ENCODE measurements around the gene NGRN. TPM values are rescaled to one million over a fixed set of nuclear protein-coding genes. Genes with fewer than 3 reads are reported as not detected.
A peak's percentile ranks its signal among the peaks of the same experiment; 100 is the strongest.

NGRN gene
- total RNA-seq, 1 donor from 2014 or later = 73.4 TPM

DNA sequence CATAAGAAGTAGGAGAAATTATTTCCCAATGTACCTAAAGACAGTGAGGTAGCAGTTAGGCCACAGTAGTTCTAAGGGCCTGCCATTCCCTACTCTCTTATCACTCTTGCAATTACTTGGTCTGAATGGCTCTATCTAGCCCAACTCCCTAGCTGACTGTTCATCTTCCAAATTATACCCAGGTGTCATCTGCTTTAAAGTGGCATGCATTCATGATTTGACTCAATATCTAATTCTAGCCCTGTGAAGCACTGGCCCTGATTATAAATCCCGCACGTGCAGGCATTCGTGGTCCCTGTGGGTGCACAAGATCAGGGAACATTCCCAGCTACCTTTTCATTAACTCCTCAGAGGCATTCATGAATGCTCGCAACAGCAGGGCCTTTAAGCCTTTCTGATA is 43.5 kb downstream of the NGRN start:
- Histone ChIP-seq H3K9me3 (no peaks in the 10 kb centered on the region), H3K27me3 (ENCODE audit: low read depth) (no peaks in the 10 kb centered on the region), H3K27ac (no peak overlapping the region), H3K36me3 (no peaks in the 10 kb centered on the region), H3K4me1 (peaks cover 10% of the 10 kb centered on the region), H3K4me3 (no peak overlapping the region)
- ATAC-seq (no peak), DNase-seq (no peak)
- intact Hi-C loops (cut with DNase I) = no loop called here
- TF ChIP-seq, protein P1, sequence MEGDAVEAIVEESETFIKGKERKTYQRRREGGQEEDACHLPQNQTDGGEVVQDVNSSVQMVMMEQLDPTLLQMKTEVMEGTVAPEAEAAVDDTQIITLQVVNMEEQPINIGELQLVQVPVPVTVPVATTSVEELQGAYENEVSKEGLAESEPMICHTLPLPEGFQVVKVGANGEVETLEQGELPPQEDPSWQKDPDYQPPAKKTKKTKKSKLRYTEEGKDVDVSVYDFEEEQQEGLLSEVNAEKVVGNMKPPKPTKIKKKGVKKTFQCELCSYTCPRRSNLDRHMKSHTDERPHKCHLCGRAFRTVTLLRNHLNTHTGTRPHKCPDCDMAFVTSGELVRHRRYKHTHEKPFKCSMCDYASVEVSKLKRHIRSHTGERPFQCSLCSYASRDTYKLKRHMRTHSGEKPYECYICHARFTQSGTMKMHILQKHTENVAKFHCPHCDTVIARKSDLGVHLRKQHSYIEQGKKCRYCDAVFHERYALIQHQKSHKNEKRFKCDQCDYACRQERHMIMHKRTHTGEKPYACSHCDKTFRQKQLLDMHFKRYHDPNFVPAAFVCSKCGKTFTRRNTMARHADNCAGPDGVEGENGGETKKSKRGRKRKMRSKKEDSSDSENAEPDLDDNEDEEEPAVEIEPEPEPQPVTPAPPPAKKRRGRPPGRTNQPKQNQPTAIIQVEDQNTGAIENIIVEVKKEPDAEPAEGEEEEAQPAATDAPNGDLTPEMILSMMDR (IDR thresholded peaks at IDR 0.05) = no peak

DNA sequence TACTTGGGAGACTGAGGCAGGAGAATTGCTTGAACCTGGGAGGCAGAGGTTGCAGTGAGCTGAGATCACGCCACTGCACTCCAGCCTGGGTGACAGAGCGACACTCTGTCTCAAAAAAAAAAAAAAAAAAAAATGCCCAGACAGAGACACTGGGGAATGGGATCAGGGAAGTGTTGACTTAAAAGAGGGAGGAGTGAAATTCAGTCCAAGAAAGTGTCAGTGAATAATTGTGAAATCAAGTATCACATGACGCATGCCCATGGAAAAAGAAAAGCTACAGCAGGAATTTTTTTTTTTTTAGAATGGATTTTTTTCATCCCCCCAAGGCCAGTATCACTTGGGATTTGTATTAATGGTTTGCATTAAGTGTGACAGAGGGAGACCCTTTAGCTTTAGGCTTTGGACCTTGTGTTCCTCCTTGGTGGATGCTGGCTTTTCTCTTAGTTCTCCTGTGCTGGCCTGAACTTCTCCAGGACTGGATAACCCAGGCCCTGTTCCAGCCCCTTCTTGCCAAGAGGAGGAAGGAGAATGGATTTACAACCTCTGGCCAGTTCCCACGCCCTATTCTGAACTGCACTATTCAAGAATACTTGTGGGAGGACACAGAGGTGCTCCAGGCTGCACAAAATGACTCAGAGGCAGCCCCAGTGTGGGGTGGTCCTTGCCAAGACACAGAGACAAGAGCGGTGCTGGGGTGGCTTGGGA is 50.0 kb downstream of the NGRN start:
- peak overlapping the region; percentile 66 for H3K27ac ChIP-seq
- TF ChIP-seq, protein P1 (IDR thresholded peaks at IDR 0.05) = no peak
- H3K36me3 ChIP-seq = no peaks in the 10 kb centered on the region
- H3K9me3 ChIP-seq = no peaks in the 10 kb centered on the region
- no peak overlapping the region for H3K4me3 ChIP-seq
- intact Hi-C loops (cut with DNase I) = no loop called here
- DNase-seq = no peak
- ATAC-seq = peak; percentile 75 to 78
- peaks cover 18% of the 10 kb centered on the region for H3K4me1 ChIP-seq
- no peaks in the 10 kb centered on the region for H3K27me3 ChIP-seq (ENCODE audit: low read depth)

DNA sequence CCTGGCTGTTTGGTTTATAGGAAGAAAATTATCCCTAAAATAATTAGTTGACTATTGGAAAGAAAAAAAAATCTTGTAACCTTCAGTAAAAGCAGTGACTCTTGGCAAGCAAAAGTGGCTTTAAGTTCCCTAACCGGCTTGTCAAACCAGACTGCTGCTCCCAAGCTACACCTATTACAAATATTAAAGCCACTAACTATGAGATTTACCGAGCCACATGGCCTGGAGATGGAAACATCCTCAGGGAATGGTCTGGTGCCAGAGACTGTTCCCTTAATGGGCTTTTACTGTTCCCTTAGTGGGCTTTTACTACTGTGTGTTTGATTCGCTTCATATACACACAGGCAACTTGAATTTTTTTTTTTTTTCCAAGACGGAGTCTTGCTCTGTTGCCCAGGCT is 50.7 kb downstream of the NGRN start:
- DNase-seq = no peak
- ATAC-seq = no peak
- no peaks in the 10 kb centered on the region for H3K36me3 ChIP-seq
- no peaks in the 10 kb centered on the region for H3K27me3 ChIP-seq (ENCODE audit: low read depth)
- TF ChIP-seq, protein P1 (IDR thresholded peaks at IDR 0.05) = no peak
- intact Hi-C loops (cut with DNase I) = no loop called here
- H3K4me3 ChIP-seq = no peak overlapping the region
- no peaks in the 10 kb centered on the region for H3K9me3 ChIP-seq
- peak overlapping the region; percentile 66 for H3K27ac ChIP-seq
- peaks cover 20% of the 10 kb centered on the region for H3K4me1 ChIP-seq

DNA sequence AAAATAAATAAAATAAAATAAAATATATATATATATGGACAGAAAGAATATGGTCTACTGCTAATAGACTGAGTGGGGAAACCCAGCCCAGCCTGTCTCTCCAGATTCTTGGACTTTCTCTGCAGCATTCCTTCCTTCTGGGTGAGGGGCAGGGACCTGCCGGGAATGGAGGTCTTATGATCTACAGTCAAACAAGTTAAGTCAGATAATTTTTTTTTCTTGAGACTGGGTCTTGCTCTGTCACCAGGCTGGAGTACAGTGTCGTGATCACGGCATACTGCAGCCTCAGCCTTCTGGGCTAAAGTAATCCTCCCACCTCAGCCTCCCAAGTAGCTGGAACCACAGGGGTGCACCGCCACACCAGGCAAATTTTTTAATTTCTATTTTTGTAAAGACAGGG is 53.1 kb downstream of the NGRN start:
- Histone ChIP-seq H3K4me1 (peaks cover 20% of the 10 kb centered on the region), H3K4me3 (no peak overlapping the region), H3K27ac (no peak overlapping the region), H3K9me3 (no peaks in the 10 kb centered on the region), H3K36me3 (no peaks in the 10 kb centered on the region), H3K27me3 (ENCODE audit: low read depth) (no peaks in the 10 kb centered on the region)
- intact Hi-C loops (cut with DNase I) = no loop called here
- DNase-seq (no peak), ATAC-seq (no peak)
- TF ChIP-seq, protein P1 (IDR thresholded peaks at IDR 0.05) = no peak

DNA sequence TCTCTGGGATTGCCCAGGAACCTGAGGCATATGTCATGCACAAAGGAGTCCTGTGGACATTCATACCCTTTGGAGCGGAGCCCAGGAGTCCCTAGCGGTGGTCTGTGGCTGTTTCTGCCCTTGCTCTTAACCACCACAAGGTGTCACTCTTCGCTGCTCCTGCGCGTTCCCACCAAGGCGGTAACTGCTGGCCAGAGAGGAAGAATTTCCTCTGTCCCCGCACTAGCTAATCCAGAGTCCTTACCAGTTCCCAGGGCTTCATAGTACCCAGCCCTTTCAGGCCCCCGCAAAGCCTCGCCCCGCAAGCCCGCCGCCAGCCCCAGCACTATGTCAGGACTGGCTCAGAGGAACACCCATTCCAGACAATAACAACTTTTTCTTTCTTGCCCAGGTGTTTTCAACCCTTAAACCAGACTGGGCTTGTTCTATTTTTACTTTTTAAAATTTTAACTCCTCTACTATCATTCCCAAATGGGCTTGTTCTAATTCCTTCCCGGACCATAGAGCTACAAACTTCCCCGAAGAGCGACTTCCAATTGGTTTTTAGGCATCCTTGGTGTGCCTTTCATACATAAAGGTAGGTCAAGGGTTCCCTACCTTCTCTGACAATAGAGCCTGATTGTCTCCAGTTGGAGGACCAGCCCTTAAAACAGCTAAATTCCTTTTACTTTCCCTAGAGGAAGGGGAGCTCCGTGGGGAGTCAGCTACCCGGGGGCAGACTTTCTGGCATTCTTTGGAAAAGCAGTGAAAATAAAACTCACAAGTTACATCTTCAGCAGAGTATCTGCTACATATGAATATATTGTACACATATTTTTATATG is 54.8 kb downstream of the NGRN start:
- no peak overlapping the region for H3K4me3 ChIP-seq

More for the DNA sequence above, 54.8 kb downstream of the NGRN start:
- H3K27me3 ChIP-seq (ENCODE audit: low read depth) = no peaks in the 10 kb centered on the region
- TF ChIP-seq, protein P1 (IDR thresholded peaks at IDR 0.05) = peak; percentile 98
- peaks cover 16% of the 10 kb centered on the region for H3K4me1 ChIP-seq
- peak; percentile 84 for DNase-seq
- ATAC-seq = peak; percentile 93 to 97
- H3K36me3 ChIP-seq = no peaks in the 10 kb centered on the region
- intact Hi-C loops (cut with DNase I) = no loop called here
- H3K9me3 ChIP-seq = no peaks in the 10 kb centered on the region
- no peak overlapping the region for H3K27ac ChIP-seq

Data from lower lobe of right lung (tissue), 2 donors.